ENCODE measurements around the gene THSD7B. TPM values are rescaled to one million over a fixed set of nuclear protein-coding genes. Genes with fewer than 3 reads are reported as not detected.

Gene THSD7B
- total and polyA plus RNA-seq, 2 experiments from 2014 or later = 0.86 to 3.8 TPM

DNA sequence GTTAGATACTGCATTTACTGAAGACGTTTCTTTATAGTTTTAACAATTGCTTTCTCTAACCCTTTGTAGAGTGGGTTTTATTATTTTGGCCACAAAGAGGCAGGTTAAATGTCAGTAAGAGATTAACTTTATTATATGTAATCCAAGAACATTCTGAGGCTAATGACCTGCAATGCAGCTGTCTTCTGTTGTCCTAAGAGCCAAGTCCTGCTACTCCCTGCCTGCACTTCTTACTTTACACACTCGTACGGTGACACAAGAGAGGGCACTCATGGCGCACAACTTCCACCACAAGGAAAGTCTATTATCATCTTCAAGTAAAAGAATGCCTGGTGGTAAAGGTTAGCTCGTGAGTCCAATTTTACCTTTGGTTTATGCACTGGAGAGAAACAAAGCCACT is 727.9 kb downstream of the THSD7B start (continued):
- TF ChIP-seq ZNF462 (CRISPR knock-in tag; IDR thresholded peaks at IDR 0.05) = no peak
- TF ChIP-seq STAT1 (IDR thresholded peaks at IDR 0.05; ENCODE audit: unreplicated experiment) = no peak
- no peak for TF ChIP-seq ZNF114 (CRISPR knock-in tag; IDR thresholded peaks at IDR 0.05)
- TF ChIP-seq ZNF331 (CRISPR knock-in tag; IDR thresholded peaks at IDR 0.05; ENCODE audit: low read depth) = no peak
- TF ChIP-seq POLR2AphosphoS5 (IDR thresholded peaks at IDR 0.05; ENCODE audit: low read depth) = no peak

DNA sequence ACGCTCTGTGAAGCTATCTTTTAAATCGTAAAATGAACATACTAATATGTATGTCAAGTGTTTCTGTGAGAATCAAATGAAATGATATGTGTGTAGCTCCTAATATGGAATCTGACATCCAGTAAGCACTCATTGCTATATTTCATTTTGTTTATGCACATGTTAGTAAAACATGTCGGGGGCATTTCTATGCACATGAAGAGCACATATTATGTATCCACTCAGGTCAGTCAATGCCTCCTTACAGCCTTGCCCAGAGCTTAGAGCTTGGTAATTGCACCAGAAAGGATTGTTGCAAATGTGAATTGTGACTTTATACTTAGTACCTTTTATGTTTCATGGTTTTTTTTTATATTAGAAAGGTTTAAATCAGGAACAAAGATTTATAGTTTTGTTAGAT is 735.3 kb downstream of the THSD7B start:
- Histone ChIP-seq H3K4me3 (no peak overlapping the region), H3K4me2 (no peak overlapping the region), H2AFZ (no peak overlapping the region), H3K79me2 (replicated peaks; ENCODE audit: insufficient read depth) (no peaks in the 10 kb centered on the region), H4K20me1 (replicated peaks; ENCODE audit: insufficient read depth) (no peaks in the 10 kb centered on the region), H3K36me3 (ENCODE audit: insufficient read depth) (no peaks in the 10 kb centered on the region), H3K9me2 (ENCODE audit: insufficient read depth) (no peaks in the 10 kb centered on the region), H3K27me3 (ENCODE audit: insufficient read depth) (no peaks in the 10 kb centered on the region), H3F3A (replicated peaks; ENCODE audit: low read depth) (no peaks in the 10 kb centered on the region), H3K27ac (ENCODE audit: low read depth) (no peak overlapping the region), H3K4me1 (ENCODE audit: insufficient read depth) (no peaks in the 10 kb centered on the region)
- Mint-ChIP-seq H3K4me1 (no peaks in the 10 kb centered on the region), H3K9me3 (no peaks in the 10 kb centered on the region), H3K4me3 (no peak overlapping the region), H3K27ac (no peak overlapping the region), H3K27me3 (ENCODE audit: insufficient read depth, low read depth, poor library complexity) (no peaks in the 10 kb centered on the region), H3K36me3 (ENCODE audit: low read depth) (no peaks in the 10 kb centered on the region)
- no peak for DNase-seq (ENCODE audit: low spot score)
- ATAC-seq = no peak
- TF ChIP-seq, protein P1, sequence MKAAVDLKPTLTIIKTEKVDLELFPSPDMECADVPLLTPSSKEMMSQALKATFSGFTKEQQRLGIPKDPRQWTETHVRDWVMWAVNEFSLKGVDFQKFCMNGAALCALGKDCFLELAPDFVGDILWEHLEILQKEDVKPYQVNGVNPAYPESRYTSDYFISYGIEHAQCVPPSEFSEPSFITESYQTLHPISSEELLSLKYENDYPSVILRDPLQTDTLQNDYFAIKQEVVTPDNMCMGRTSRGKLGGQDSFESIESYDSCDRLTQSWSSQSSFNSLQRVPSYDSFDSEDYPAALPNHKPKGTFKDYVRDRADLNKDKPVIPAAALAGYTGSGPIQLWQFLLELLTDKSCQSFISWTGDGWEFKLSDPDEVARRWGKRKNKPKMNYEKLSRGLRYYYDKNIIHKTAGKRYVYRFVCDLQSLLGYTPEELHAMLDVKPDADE (IDR thresholded peaks at IDR 0.05) = no peak
- no peak for TF ChIP-seq POLR2AphosphoS5 (IDR thresholded peaks at IDR 0.05; ENCODE audit: low read depth)
- no peak for TF ChIP-seq ZNF462 (CRISPR knock-in tag; IDR thresholded peaks at IDR 0.05)
- TF ChIP-seq JUNB (IDR thresholded peaks at IDR 0.05; ENCODE audit: unreplicated experiment) = no peak
